Measurements from ENCODE around the gene PRICKLE4.
"Not testable (repeated sequence)": the region's sequence is repeated elsewhere in the genome, so short reads cannot be mapped to it uniquely, and the experiment has no call there.

The PRICKLE4 gene

GRCh38 chr6:41798901-41799558, 18.4 kb downstream of the PRICKLE4 start:
- no peak for DNase-seq (ENCODE audit: low read depth in 2 of 2)

GRCh38 chr6:41799559-41799911, 19.0 kb downstream of the PRICKLE4 start:
- DNase-seq (ENCODE audit: low read depth in 2 of 2) = no peak

GRCh38 chr6:41801380-41801779, 20.8 kb downstream of the PRICKLE4 start:
- DNase-seq (ENCODE audit: low read depth in 2 of 2) = no peak

GRCh38 chr6:41805830-41806774, 25.5 kb downstream of the PRICKLE4 start:
- DNase-seq (ENCODE audit: low read depth in 2 of 2) = no peak

GRCh38 chr6:41811095-41811494, 30.5 kb downstream of the PRICKLE4 start:
- no peak for DNase-seq (ENCODE audit: low read depth in 2 of 2)

GRCh38 chr6:41811946-41812345, 31.4 kb downstream of the PRICKLE4 start:
- DNase-seq (ENCODE audit: low read depth in 2 of 2) = not testable (repeated sequence)

GRCh38 chr6:41813469-41813868, 32.9 kb downstream of the PRICKLE4 start:
- DNase-seq (ENCODE audit: low read depth in 2 of 2) = no peak

GRCh38 chr6:41813956-41814355, 33.4 kb downstream of the PRICKLE4 start:
- no peak for DNase-seq (ENCODE audit: low read depth in 2 of 2)

- DNase-seq (ENCODE audit: low read depth in 2 of 2) = no peak
Observed at GRCh38 chr6:41814629-41815028, 34.0 kb downstream of the PRICKLE4 start.

GRCh38 chr6:41815587-41815986, 35.0 kb downstream of the PRICKLE4 start:
- no peak for DNase-seq (ENCODE audit: low read depth in 2 of 2)

GRCh38 chr6:41818271-41819054, 37.9 kb downstream of the PRICKLE4 start:
- no peak for DNase-seq (ENCODE audit: low read depth in 2 of 2)

GRCh38 chr6:41821266-41821665, 40.7 kb downstream of the PRICKLE4 start:
- no peak for DNase-seq (ENCODE audit: low read depth in 2 of 2)

- no peak for DNase-seq (ENCODE audit: low read depth in 2 of 2)
Observed at GRCh38 chr6:41822021-41822420, 41.4 kb downstream of the PRICKLE4 start.

GRCh38 chr6:41823178-41823577, 42.6 kb downstream of the PRICKLE4 start:
- DNase-seq (ENCODE audit: low read depth in 2 of 2) = no peak

- DNase-seq (ENCODE audit: low read depth in 2 of 2) = no peak
Observed at GRCh38 chr6:41824571-41825569, 44.3 kb downstream of the PRICKLE4 start.

GRCh38 chr6:41826343-41827022, 45.9 kb downstream of the PRICKLE4 start:
- DNase-seq (ENCODE audit: low read depth in 2 of 2) = no peak

- DNase-seq (ENCODE audit: low read depth in 2 of 2) = no peak
Observed at GRCh38 chr6:41832263-41832662, 51.7 kb downstream of the PRICKLE4 start.

- no peak for DNase-seq (ENCODE audit: low read depth in 2 of 2)
Observed at GRCh38 chr6:41836022-41836659, 55.6 kb downstream of the PRICKLE4 start.

- DNase-seq (ENCODE audit: low read depth in 2 of 2) = no peak
Observed at GRCh38 chr6:41836660-41837052, 56.1 kb downstream of the PRICKLE4 start.

Data from stimulated activated CD4-positive, alpha-beta T cell treated with anti-CD3 and anti-CD28 coated beads, Interleukin-1b, Interleukin-23, amount 100 ng/mL, for 4 hours (primary cell).